Stimulated activated CD8-positive, alpha-beta memory T cell treated with anti-CD3 and anti-CD28 coated beads, Interleukin-2, amount 100 ng/mL, for 1 hour (primary cell): ENCODE results near the gene SPOCK1.
"Not testable (repeated sequence)": the region's sequence is repeated elsewhere in the genome, so short reads cannot be mapped to it uniquely, and the experiment has no call there.

ENCODE experiments used
- DNase-seq, 2 donors: peaks; one replicate each; pipeline ENCODE4 v3.0.0-alpha.2; 2020; ENCODE audit warnings: low read depth in 2 of 2

Gene SPOCK1

DNA sequence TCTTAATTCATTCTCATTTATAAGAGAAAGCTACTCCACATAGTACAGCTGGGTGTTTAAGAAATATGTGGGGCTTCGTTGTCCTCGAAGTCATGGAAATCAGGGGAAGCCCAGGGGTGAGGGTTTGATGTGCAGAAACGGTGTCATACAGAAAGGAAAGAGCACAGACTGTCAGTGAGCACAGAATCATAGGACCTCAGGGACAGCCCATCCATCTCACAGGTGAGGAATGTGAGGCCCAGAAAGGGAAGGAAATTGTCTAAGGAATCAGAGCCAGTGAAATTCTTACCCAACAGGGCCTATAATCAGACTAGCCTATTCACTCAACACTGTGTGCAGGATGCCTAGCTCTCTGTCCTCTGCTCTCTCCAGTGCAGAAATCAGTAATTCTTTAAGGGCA, 535.6 kb downstream of the SPOCK1 start:
- no peak for DNase-seq

DNA sequence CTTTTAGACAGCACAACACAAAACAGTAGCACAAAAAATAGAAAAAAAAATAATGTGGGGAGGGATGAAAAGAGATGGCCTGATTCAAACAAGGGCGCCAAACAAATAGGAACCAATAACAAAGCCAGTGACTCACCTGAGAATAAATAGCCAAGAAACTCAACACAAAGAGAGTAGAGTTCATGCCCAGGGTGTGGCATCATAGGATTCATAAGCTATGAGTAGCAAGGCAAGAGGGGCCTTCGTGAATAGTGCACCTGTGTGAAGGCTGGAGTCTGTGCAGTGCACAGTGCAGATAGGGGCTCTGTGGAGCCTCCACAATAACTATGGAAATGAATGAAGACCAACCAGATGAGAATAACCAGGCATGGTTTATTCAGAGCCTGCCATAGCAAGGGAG, 541.7 kb downstream of the SPOCK1 start:
- DNase-seq = no peak

DNA sequence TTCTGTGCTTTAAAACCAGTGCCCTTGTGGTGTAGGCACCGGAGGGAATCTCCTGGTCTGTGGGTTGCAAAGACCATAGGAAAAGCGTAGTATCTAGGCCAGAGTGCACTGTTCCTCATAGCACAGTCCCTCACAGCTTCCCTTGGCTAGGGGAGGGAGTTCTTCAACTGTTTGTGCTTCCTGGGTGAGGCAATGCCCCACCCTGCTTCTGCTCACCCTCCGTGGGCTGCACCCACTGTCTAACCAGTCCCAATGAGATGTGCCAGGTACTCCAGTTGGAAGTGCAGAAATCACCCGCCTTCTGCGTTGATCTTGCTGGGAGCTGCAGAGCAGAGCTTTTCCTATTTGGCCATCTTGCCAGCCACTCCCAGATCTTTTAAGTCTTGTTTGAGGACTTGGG, 545.0 kb downstream of the SPOCK1 start:
- not testable (repeated sequence) for DNase-seq

DNA sequence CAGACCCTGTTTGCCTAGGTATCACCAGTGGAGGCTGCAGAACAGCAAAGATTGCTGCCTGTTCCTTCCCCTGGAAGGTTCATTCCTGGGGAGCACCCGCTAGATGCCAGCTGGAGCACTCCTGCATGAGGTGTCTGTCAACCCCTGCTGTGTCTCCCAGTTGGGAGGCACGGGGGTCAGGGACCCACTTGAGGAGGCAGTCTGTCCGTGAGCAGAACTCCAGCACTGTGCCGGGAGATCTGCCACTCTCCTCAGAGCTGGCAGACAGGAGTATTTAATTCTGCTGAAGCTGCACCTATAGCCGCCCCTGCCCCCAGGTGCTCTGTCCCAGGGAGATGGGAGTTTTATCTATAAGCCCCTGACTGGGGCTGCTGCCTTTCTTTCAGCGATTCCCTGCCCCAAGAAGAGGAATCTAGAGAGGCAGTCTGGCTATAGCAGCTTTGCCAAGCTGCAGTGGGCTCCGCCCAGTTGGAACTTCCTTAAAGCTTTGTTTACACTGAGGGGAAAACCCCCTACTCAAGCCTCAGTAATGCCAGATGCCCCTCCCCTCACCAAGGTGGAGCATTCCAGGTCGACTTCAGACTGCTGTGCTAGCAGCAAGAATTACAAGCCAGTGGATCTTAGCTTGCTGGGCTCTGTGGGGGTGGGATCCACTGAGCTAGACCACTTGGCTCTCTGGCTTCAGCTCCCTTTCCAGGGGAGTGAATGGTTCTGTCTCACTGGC, 545.6 kb downstream of the SPOCK1 start:
- DNase-seq = not testable (repeated sequence)

DNA sequence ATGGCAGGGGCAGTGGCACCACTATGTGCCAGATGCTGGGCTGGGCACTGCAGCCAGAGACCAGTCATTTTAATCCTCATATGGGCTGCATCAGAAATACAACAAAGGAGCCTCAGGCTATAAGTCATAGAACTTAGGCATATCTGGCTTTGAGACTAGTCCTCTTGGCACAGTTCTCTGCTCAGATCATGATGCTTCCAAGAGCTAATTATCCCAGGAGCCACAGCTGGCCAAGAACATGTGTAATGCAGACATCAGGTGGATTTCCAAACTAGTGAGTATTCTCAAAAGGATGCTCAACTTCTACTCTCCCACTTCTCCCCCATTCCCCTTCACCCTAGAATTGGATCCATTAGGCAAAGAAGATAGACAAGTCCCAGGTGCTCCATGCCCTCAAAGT, 571.6 kb downstream of the SPOCK1 start:
- DNase-seq = no peak

DNA sequence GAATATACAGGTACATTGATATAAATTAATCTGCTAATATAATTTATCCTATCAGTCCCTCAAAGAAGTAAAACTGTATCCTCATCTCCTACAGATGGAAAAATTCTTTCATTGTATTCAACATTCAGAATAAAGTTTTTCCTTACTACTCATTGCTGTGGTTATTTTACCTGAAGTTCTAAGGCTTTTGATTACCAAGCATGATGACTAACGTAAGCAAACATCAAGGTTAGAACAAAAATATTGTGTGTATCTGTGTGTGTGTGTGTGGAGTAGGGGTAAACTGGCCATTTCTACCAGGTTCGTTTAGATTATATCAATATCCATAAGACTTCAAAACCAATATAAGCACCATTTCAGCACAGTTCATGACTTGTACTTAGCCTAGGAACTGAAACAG, 573.1 kb downstream of the SPOCK1 start:
- no peak for DNase-seq
